RWPE1 (cell line): ENCODE results near the gene C1QTNF6.

Experiments used
- CTCF ChIA-PET: fragments of 350-600 bp; sonication (Branson Sonifier 250); formaldehyde crosslinking; extraction: SDS; loops from one replicate; lab custom pipeline; 2021; lab: Yijun Ruan, JAX
- POLR2A ChIA-PET: fragments of 400-600 bp; formaldehyde crosslinking; extraction: SDS; loops from one replicate; lab custom pipeline; 2020; ENCODE audit warnings: antibody characterized with exemption; ENCODE audit not compliant: low non-redundant PET; lab: Yijun Ruan, JAX
- DNase-seq: peaks from one replicate; pipeline ENCODE4 v3.0.0; 2012; ENCODE audit warnings: low spot score
- H3K27ac ChIP-seq: fragments of 450-650 bp; 2 replicates; pipeline ENCODE4 v1.5.1; 2017
- CTCF ChIP-seq: fragments of 450-650 bp; conservative IDR thresholded peaks from 2 replicates; pipeline ENCODE4 v1.5.1; 2017; ENCODE audit warnings: low read depth, mild to moderate bottlenecking

Gene C1QTNF6

GRCh38 chr22:37138849-37139561 is 49.0 kb downstream of the C1QTNF6 start:
- H3K27ac ChIP-seq, result no peak overlapping the region
- POLR2A ChIA-PET, result no interaction called here
- DNase-seq, result no peak
- CTCF ChIA-PET, result no interaction called here
- no peak for TF ChIP-seq CTCF

GRCh38 chr22:37137903-37138665 is 50.0 kb downstream of the C1QTNF6 start:
- DNase-seq, result no peak
- CTCF ChIA-PET, result no interaction called here
- TF ChIP-seq CTCF, result no peak
- POLR2A ChIA-PET, result no interaction called here
- no peak overlapping the region for H3K27ac ChIP-seq

GRCh38 chr22:37137131-37137530 is 50.9 kb downstream of the C1QTNF6 start:
- ChIA-PET POLR2A (no interaction called here), CTCF (no interaction called here)
- no peak for DNase-seq
- no peak overlapping the region for H3K27ac ChIP-seq
- TF ChIP-seq CTCF, result no peak

GRCh38 chr22:37135023-37135422 is 53.0 kb downstream of the C1QTNF6 start:
- no peak overlapping the region for H3K27ac ChIP-seq
- ChIA-PET CTCF (no interaction called here), POLR2A (no interaction called here)
- no peak for DNase-seq
- no peak for TF ChIP-seq CTCF

GRCh38 chr22:37133304-37134018 is 54.6 kb downstream of the C1QTNF6 start:
- no peak for TF ChIP-seq CTCF
- CTCF ChIA-PET, result no interaction called here
- no peak for DNase-seq
- H3K27ac ChIP-seq, result no peak overlapping the region
- POLR2A ChIA-PET, result interaction anchor here (0.5 kb wide), 1 partner anchor 157 kb away, joined by 3 read pairs; no protein-coding TSS in a partner anchor

GRCh38 chr22:37132773-37133172 is 55.3 kb downstream of the C1QTNF6 start:
- H3K27ac ChIP-seq, result no peak overlapping the region
- ChIA-PET CTCF (no interaction called here), POLR2A (no interaction called here)
- DNase-seq, result no peak
- no peak for TF ChIP-seq CTCF
